Muscle layer of colon (tissue), 2 donors: ENCODE results near the gene ODAD4.

Experiments
- H3K27ac ChIP-seq: one replicate; pipeline ENCODE4 v1.7.0; 2013; ENCODE audit warnings: low read depth, mild to moderate bottlenecking, low read length, moderate library complexity
- H3K27me3 ChIP-seq, 2 donors: one replicate each; pipeline ENCODE4 v1.7.0; 2013; ENCODE audit warnings: low read length in 2 of 2, mild to moderate bottlenecking in 2 of 2; ENCODE audit not compliant: insufficient read depth in 2 of 2, control insufficient read depth in 1 of 2
- H3K36me3 ChIP-seq: one replicate; pipeline ENCODE4 v1.7.0; 2013; ENCODE audit warnings: mild to moderate bottlenecking, low read length; ENCODE audit not compliant: insufficient read depth
- H3K4me1 ChIP-seq: one replicate; pipeline ENCODE4 v1.7.0; 2013; ENCODE audit warnings: mild to moderate bottlenecking, low read length; ENCODE audit not compliant: insufficient read depth
- H3K4me3 ChIP-seq, 2 donors: one replicate each; pipeline ENCODE4 v1.7.0; 2013; ENCODE audit warnings: low read length in 2 of 2, low read depth in 1 of 2, mild to moderate bottlenecking in 1 of 2, moderate library complexity in 1 of 2
- H3K9ac ChIP-seq: one replicate; pipeline ENCODE4 v1.7.0; 2013; ENCODE audit warnings: low read length
- H3K9me3 ChIP-seq: one replicate; pipeline ENCODE4 v1.7.0; 2013; ENCODE audit warnings: mild to moderate bottlenecking, low read length
- donor health status: abdominal sarcoma.
- donor health status: Adenocarcinoma of cecum.

The ODAD4 gene

GRCh38 chr17:41967141-41967920 lies 36.9 kb downstream of the ODAD4 start:
- Histone ChIP-seq H3K27ac (peak overlapping the region; percentile 64), H3K9ac (peak overlapping the region; percentile 57), H3K36me3 (peaks cover 24% of the 10 kb centered on the region), H3K27me3 (no peaks in the 10 kb centered on the region), H3K4me3 (peak overlapping the region; percentile 63 to 88), H3K4me1 (peaks cover 39% of the 10 kb centered on the region), H3K9me3 (no peaks in the 10 kb centered on the region)

GRCh38 chr17:41967921-41968578 lies 37.6 kb downstream of the ODAD4 start:
- H3K4me3 ChIP-seq: peak overlapping the region; percentile 63 to 88
- no peaks in the 10 kb centered on the region for H3K27me3 ChIP-seq
- peaks cover 31% of the 10 kb centered on the region for H3K36me3 ChIP-seq
- H3K9ac ChIP-seq: no peak overlapping the region
- H3K4me1 ChIP-seq: peaks cover 33% of the 10 kb centered on the region
- no peaks in the 10 kb centered on the region for H3K9me3 ChIP-seq
- H3K27ac ChIP-seq: peak overlapping the region; percentile 64

DNA sequence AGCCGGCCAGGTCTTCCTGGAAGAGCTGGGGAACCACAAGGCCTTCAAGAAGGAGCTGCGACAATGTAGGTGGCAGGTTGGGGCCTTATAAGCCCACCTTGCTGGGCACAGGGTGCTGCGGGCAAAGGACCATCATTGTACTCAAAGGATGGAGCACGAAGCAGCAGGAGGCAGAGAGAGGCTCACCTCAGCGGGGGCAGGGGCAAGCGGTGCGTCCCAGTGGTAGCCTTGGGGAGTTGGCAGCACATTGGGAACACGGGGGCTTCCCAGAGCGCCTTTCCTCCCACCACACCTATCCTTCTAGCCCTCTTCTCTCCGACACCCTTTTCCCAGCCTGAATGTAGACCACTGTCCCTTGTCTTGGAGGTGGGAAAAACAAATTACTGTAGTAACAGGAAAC lies 38.3 kb downstream of the ODAD4 start:
- Histone ChIP-seq H3K4me1 (peaks cover 32% of the 10 kb centered on the region), H3K36me3 (peaks cover 34% of the 10 kb centered on the region), H3K4me3 (no peak overlapping the region), H3K9ac (no peak overlapping the region), H3K27me3 (no peaks in the 10 kb centered on the region), H3K9me3 (no peaks in the 10 kb centered on the region), H3K27ac (no peak overlapping the region)

DNA sequence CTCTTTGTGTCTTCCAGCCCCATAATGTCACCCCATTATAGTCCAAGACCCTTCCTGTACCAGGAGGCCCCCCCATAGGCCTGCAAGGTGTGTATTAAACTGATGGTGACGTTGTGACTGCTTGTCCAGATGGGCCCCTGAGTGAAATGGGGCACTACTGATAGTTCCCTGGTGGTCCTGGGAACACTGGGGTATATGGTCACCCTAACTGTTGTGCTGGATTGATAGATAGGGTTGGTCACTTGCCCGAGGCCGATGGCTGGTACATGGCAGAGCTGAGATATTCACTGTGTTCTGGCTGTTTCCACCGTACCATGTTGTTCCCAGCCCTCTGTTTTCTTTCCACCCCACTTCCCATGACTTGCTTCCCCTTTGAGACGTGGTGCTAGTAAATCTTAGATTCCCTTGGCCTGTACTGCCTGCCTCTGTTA lies 40.5 kb downstream of the ODAD4 start:
- H3K27me3 ChIP-seq: no peaks in the 10 kb centered on the region
- H3K4me1 ChIP-seq: peaks cover 28% of the 10 kb centered on the region
- peaks cover 55% of the 10 kb centered on the region for H3K36me3 ChIP-seq
- no peak overlapping the region for H3K4me3 ChIP-seq
- H3K27ac ChIP-seq: no peak overlapping the region
- no peak overlapping the region for H3K9ac ChIP-seq
- H3K9me3 ChIP-seq: no peaks in the 10 kb centered on the region

GRCh38 chr17:41971721-41972523 lies 41.5 kb downstream of the ODAD4 start:
- Histone ChIP-seq H3K9me3 (no peaks in the 10 kb centered on the region), H3K27ac (no peak overlapping the region), H3K4me1 (peaks cover 28% of the 10 kb centered on the region), H3K9ac (no peak overlapping the region), H3K27me3 (no peaks in the 10 kb centered on the region), H3K36me3 (peaks cover 63% of the 10 kb centered on the region), H3K4me3 (no peak overlapping the region)

DNA sequence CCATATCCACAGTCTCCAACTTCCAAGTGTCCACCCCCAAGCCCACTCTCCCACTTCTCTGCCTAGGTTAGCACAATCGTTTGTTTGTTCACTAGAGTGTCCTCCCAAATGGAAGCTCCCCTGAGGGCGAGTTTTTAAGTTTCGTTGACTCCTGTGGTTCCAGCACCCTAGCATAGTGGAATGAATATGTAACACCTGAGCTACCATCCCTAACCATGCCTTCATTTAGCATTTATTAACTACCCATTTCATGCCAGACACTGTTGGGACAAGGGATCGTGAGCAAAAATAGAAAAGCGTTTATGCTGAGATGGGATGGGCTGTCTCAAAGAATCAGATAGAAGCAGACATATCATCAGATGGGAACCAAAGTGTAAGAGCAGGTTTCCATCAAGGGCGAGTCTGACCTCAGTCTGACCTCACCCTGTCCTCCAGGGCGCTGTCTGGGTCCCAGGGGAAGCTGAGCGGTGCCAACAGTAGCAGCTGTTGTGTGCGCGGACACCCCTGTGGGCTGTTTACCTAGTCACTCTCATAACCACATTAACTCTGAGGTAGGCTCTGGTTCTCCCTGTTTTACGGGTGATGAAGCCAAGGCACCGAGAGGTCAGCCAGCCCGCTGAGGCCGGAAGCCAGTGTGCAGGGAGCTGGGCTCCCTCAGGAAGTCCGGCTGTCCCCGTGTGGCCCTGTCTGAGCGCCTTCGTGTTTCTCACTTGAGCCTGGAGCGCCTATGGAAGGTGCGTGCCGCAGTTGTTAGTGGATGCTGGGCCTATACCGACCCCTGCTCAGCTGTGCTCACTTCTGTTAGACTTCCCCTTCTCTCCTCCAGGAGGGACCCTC lies 42.4 kb downstream of the ODAD4 start:
- Histone ChIP-seq H3K27ac (no peak overlapping the region), H3K4me1 (peaks cover 23% of the 10 kb centered on the region), H3K36me3 (peaks cover 72% of the 10 kb centered on the region), H3K27me3 (no peaks in the 10 kb centered on the region), H3K9me3 (no peaks in the 10 kb centered on the region), H3K9ac (no peak overlapping the region), H3K4me3 (no peak overlapping the region)

- Histone ChIP-seq H3K27ac (no peak overlapping the region), H3K9me3 (no peaks in the 10 kb centered on the region), H3K27me3 (no peaks in the 10 kb centered on the region), H3K4me3 (no peak overlapping the region), H3K4me1 (peaks cover 17% of the 10 kb centered on the region), H3K36me3 (peaks cover 77% of the 10 kb centered on the region), H3K9ac (no peak overlapping the region)
Measured at GRCh38 chr17:41973408-41973811, 43.0 kb downstream of the ODAD4 start.

- no peaks in the 10 kb centered on the region for H3K27me3 ChIP-seq
- peak overlapping the region; percentile 4 for H3K27ac ChIP-seq
- no peak overlapping the region for H3K9ac ChIP-seq
- peaks cover 11% of the 10 kb centered on the region for H3K4me1 ChIP-seq
- peaks cover 71% of the 10 kb centered on the region for H3K36me3 ChIP-seq
- no peak overlapping the region for H3K4me3 ChIP-seq
- H3K9me3 ChIP-seq: no peaks in the 10 kb centered on the region
Measured at GRCh38 chr17:41974031-41974430, 43.6 kb downstream of the ODAD4 start.

DNA sequence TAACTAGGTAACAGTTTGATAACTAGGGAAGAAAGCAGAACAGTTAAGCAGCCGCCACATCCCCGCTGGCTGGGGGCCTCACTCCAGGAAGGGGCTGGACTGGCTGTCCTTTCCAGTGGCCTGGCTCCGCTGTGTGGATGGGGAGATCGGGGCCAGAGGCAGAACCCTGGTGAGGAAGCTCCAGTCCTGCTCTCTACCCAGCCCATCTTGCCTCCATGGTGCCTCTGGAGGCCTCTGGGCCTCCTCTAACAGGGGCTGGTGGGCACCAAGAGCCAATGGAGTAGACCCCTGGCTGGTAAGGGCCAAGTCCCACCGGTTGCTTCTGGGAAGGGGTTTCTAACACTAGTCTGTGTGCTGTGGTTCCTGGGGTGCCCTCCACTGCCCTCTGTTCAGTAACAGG lies 44.2 kb downstream of the ODAD4 start:
- Histone ChIP-seq H3K36me3 (peaks cover 67% of the 10 kb centered on the region), H3K9ac (no peak overlapping the region), H3K4me1 (peaks cover 7% of the 10 kb centered on the region), H3K9me3 (no peaks in the 10 kb centered on the region), H3K27ac (peak overlapping the region; percentile 4), H3K4me3 (no peak overlapping the region), H3K27me3 (no peaks in the 10 kb centered on the region)

- H3K27ac ChIP-seq: no peak overlapping the region
- no peak overlapping the region for H3K9ac ChIP-seq
- H3K4me3 ChIP-seq: no peak overlapping the region
- H3K9me3 ChIP-seq: no peaks in the 10 kb centered on the region
- peaks cover 7% of the 10 kb centered on the region for H3K4me1 ChIP-seq
- no peaks in the 10 kb centered on the region for H3K27me3 ChIP-seq
- H3K36me3 ChIP-seq: peaks cover 66% of the 10 kb centered on the region
Measured at GRCh38 chr17:41975099-41976083, 45.0 kb downstream of the ODAD4 start.
